ENCODE data around the gene HEY2. TPM values are rescaled to one million over a fixed set of nuclear protein-coding genes. Genes with fewer than 3 reads are reported as not detected.

The HEY2 gene
- total RNA-seq, 4 donors from 2014 or later, result 3.5 to 5.5 (median 5.1) TPM

GRCh38 chr6:125789167-125789566 lies 39.7 kb downstream of the HEY2 start:
- H3K4me3 ChIP-seq (replicated peaks in 1 of 3), result no peak overlapping the region

GRCh38 chr6:125789576-125790357 lies 40.3 kb downstream of the HEY2 start:
- Histone ChIP-seq H3K4me3 (replicated peaks in 1 of 3) (peak overlapping the region; percentile 64 to 71 (median 64)), H3K36me3 (no peaks in the 10 kb centered on the region), H3K27me3 (no peaks in the 10 kb centered on the region), H3K27ac (peak overlapping the region; percentile 90 to 99 (median 97)), H3K4me1 (peaks cover 8 to 17% of the 10 kb centered on the region in 2 donors), H3K9me3 (no peaks in the 10 kb centered on the region)
- intact Hi-C loops (cut with DNase I), result loop anchor here (10.0 kb wide), 1 partner anchor 165 kb away; the partner anchor contains the start of gene HINT3
- WGBS, 2 donors, result 23 to 27% methylated on average over 18 to 19 of the region's 19 CpGs
- no peak for TF ChIP-seq CTCF (IDR thresholded peaks at IDR 0.05)
- TF ChIP-seq POLR2A (IDR thresholded peaks at IDR 0.05), result peak in 1 of 2 donors; percentile 10
- peak; percentile 43 to 51 for DNase-seq

More at GRCh38 chr6:125789167-125789566, 39.7 kb downstream of the HEY2 start:
- intact Hi-C loops (cut with DNase I), result loop anchor here (10.0 kb wide), 1 partner anchor 166 kb away; the partner anchor contains the start of gene HINT3
- WGBS, 2 donors, result 57 to 73% methylated on average over 1 of the region's 1 CpG
- peak overlapping the region; percentile 17 to 99 (median 90) for H3K27ac ChIP-seq
- DNase-seq, result peak; percentile 36 to 41
- no peaks in the 10 kb centered on the region for H3K27me3 ChIP-seq
- H3K9me3 ChIP-seq, result no peaks in the 10 kb centered on the region
- no peaks in the 10 kb centered on the region for H3K36me3 ChIP-seq
- no peak for TF ChIP-seq POLR2A (IDR thresholded peaks at IDR 0.05)
- no peak for TF ChIP-seq CTCF (IDR thresholded peaks at IDR 0.05)
- H3K4me1 ChIP-seq, result peaks cover 8 to 17% of the 10 kb centered on the region in 2 donors

- H3K36me3 ChIP-seq, result no peaks in the 10 kb centered on the region
- H3K4me3 ChIP-seq (replicated peaks in 1 of 3), result peak within 1 kb of the TSS; percentile 64 to 71 (median 64)
- H3K4me1 ChIP-seq, result peaks cover 8 to 17% of the 10 kb centered on the region in 2 donors
- TF ChIP-seq CTCF (IDR thresholded peaks at IDR 0.05) (peak in 1 of 6 experiments; percentile 5), POLR2A (IDR thresholded peaks at IDR 0.05) (peak; percentile 9 to 93)
- no peaks in the 10 kb centered on the region for H3K9me3 ChIP-seq
- H3K27ac ChIP-seq, result peak within 1 kb of the TSS; percentile 90 to 99 (median 97)
- intact Hi-C loops (cut with DNase I), result no loop called here
- no peaks in the 10 kb centered on the region for H3K27me3 ChIP-seq
- 0 to 1% methylated on average over 19 to 44 of the region's 100 CpGs for WGBS, 2 donors
- peak; percentile 74 to 78 for DNase-seq
Observed at GRCh38 chr6:125790358-125791150, 41.1 kb downstream of the HEY2 start, which contains the start of gene NCOA7. Gene NCOA7 (plus strand): TSS chr6:125790960. CDS start chr6:125815355, 24,395 bp downstream.

GRCh38 chr6:125791151-125791819 lies 41.9 kb downstream of the HEY2 start:
- H3K4me1 ChIP-seq, result peaks cover 8 to 17% of the 10 kb centered on the region in 2 donors
- H3K27ac ChIP-seq, result peak overlapping the region; percentile 90 to 99 (median 97)
- TF ChIP-seq CTCF (IDR thresholded peaks at IDR 0.05) (peak; percentile 19 to 60 (median 34)), POLR2A (IDR thresholded peaks at IDR 0.05) (peak in 1 of 2 donors; percentile 13)
- intact Hi-C loops (cut with DNase I), result no loop called here
- peak overlapping the region; percentile 64 to 71 (median 64) for H3K4me3 ChIP-seq (replicated peaks in 1 of 3)
- DNase-seq, result peak; percentile 39 to 40
- no peaks in the 10 kb centered on the region for H3K9me3 ChIP-seq
- H3K27me3 ChIP-seq, result no peaks in the 10 kb centered on the region
- H3K36me3 ChIP-seq, result no peaks in the 10 kb centered on the region
- 0% methylated on average over 12 to 18 of the region's 28 CpGs for WGBS, 2 donors

Measured in thyroid gland (tissue), 4 donors.